ENCODE data around the gene MUC5AC.
"Not testable (repeated sequence)": the region's sequence is repeated elsewhere in the genome, so short reads cannot be mapped to it uniquely, and the experiment has no call there.

The MUC5AC gene

GRCh38 chr11:1161410-1162137, 3.8 kb downstream of the MUC5AC start:
- in situ Hi-C loops (cut with MboI; ENCODE audit: low sequenced_read_pairs, unreplicated experiment), result no loop called here
- peak; percentile 24 for DNase-seq (ENCODE audit: low spot score)
- no peak for TF ChIP-seq CTCF (IDR thresholded peaks at IDR 0.05; ENCODE audit: borderline replicate concordance, control extremely low read depth, extremely low read depth, insufficient read depth, missing control alignments)

- TF ChIP-seq CTCF (IDR thresholded peaks at IDR 0.05; ENCODE audit: borderline replicate concordance, control extremely low read depth, extremely low read depth, insufficient read depth, missing control alignments), result no peak
- in situ Hi-C loops (cut with MboI; ENCODE audit: low sequenced_read_pairs, unreplicated experiment), result no loop called here
- DNase-seq (ENCODE audit: low spot score), result peak; percentile 26
These were observed 4.4 kb downstream of the MUC5AC start for GRCh38 chr11:1162138-1162475.

GRCh38 chr11:1162491-1163311, 4.9 kb downstream of the MUC5AC start:
- DNase-seq (ENCODE audit: low spot score), result peak; percentile 35

GRCh38 chr11:1163321-1163910, 5.7 kb downstream of the MUC5AC start:
- TF ChIP-seq CTCF (IDR thresholded peaks at IDR 0.05; ENCODE audit: borderline replicate concordance, control extremely low read depth, extremely low read depth, insufficient read depth, missing control alignments), result no peak
- peak; percentile 36 for DNase-seq (ENCODE audit: low spot score)
- in situ Hi-C loops (cut with MboI; ENCODE audit: low sequenced_read_pairs, unreplicated experiment), result no loop called here

More at GRCh38 chr11:1162491-1163311, 4.9 kb downstream of the MUC5AC start:
- TF ChIP-seq CTCF (IDR thresholded peaks at IDR 0.05; ENCODE audit: borderline replicate concordance, control extremely low read depth, extremely low read depth, insufficient read depth, missing control alignments), result no peak
- in situ Hi-C loops (cut with MboI; ENCODE audit: low sequenced_read_pairs, unreplicated experiment), result no loop called here

GRCh38 chr11:1163911-1164735, 6.4 kb downstream of the MUC5AC start:
- in situ Hi-C loops (cut with MboI; ENCODE audit: low sequenced_read_pairs, unreplicated experiment), result no loop called here
- peak; percentile 24 for DNase-seq (ENCODE audit: low spot score)
- no peak for TF ChIP-seq CTCF (IDR thresholded peaks at IDR 0.05; ENCODE audit: borderline replicate concordance, control extremely low read depth, extremely low read depth, insufficient read depth, missing control alignments)

GRCh38 chr11:1164779-1165255, 7.1 kb downstream of the MUC5AC start:
- in situ Hi-C loops (cut with MboI; ENCODE audit: low sequenced_read_pairs, unreplicated experiment), result not testable (repeated sequence)

More at GRCh38 chr11:1164779-1165255, 7.1 kb downstream of the MUC5AC start:
- not testable (repeated sequence) for DNase-seq (ENCODE audit: low spot score)

Measured in GM13976 (cell line).